H1 (cell line): Measurements from ENCODE around the gene USP17L22.
"Not testable (repeated sequence)": the region's sequence is repeated elsewhere in the genome, so short reads cannot be mapped to it uniquely, and the experiment has no call there.

Experiments used
- CREB1 ChIP-seq: IDR thresholded peaks from 2 replicates; pipeline ENCODE4 v1.6.1; 2012; ENCODE audit warnings: inconsistent platforms
- HDAC6 ChIP-seq: IDR thresholded peaks from one replicate; pipeline ENCODE4 v1.7.1; 2012; ENCODE audit warnings: low read depth, mild to moderate bottlenecking, inconsistent platforms, low read length, moderate library complexity
- JUND ChIP-seq: IDR thresholded peaks from 2 replicates; pipeline ENCODE4 v1.6.1; 2011; ENCODE audit warnings: mild to moderate bottlenecking, improper control_type of control experiment, low read length
- MAFK ChIP-seq: IDR thresholded peaks from 2 replicates; pipeline ENCODE4 v1.6.1; 2012; ENCODE audit warnings: low read depth, mild to moderate bottlenecking, improper control_type of control experiment, low read length
- POLR2A ChIP-seq, 2 experiments: IDR thresholded peaks; 1 replicate in 1 of 2; 2 replicates in 1 of 2; pipeline ENCODE4 v1.6.1; 2011; ENCODE audit warnings: low read depth in 2 of 2, low read length in 2 of 2, mild to moderate bottlenecking in 2 of 2; ENCODE audit errors: control extremely low read depth in 1 of 2
- RAD21 ChIP-seq, 2 experiments: IDR thresholded peaks in 1 of 2; conservative IDR thresholded peaks in 1 of 2; 2 replicates each; pipeline ENCODE4 v1.6.1; 2011; ENCODE audit warnings: low read depth in 2 of 2, low read length in 2 of 2, improper control_type of control experiment in 1 of 2, inconsistent platforms in 1 of 2, mild to moderate bottlenecking in 1 of 2, moderate library complexity in 1 of 2
- TAF1 ChIP-seq: IDR thresholded peaks from 2 replicates; pipeline ENCODE4 v1.6.1; 2011; ENCODE audit warnings: mild to moderate bottlenecking, low read depth, low read length
- TEAD4 ChIP-seq: IDR thresholded peaks from 2 replicates; pipeline ENCODE4 v1.6.1; 2012; ENCODE audit warnings: low read depth, low read length, inconsistent platforms, mixed read lengths
- TF ChIP-seq, protein P1 (sequence below), 3 experiments: IDR thresholded peaks; 1 replicate in 2 of 3; 2 replicates in 1 of 3; pipeline versions ENCODE4 v1.5.1 to v1.6.1; 2011; ENCODE audit warnings: low read length in 3 of 3, mild to moderate bottlenecking in 3 of 3, inconsistent platforms in 2 of 3, low read depth in 1 of 3, moderate library complexity in 1 of 3; ENCODE audit not compliant: insufficient read depth in 1 of 3; ENCODE audit errors: control extremely low read depth in 1 of 3
- TF ChIP-seq, protein P2 (sequence below): IDR thresholded peaks from 2 replicates; pipeline ENCODE4 v1.6.1; 2012; ENCODE audit warnings: inconsistent platforms

DNA sequence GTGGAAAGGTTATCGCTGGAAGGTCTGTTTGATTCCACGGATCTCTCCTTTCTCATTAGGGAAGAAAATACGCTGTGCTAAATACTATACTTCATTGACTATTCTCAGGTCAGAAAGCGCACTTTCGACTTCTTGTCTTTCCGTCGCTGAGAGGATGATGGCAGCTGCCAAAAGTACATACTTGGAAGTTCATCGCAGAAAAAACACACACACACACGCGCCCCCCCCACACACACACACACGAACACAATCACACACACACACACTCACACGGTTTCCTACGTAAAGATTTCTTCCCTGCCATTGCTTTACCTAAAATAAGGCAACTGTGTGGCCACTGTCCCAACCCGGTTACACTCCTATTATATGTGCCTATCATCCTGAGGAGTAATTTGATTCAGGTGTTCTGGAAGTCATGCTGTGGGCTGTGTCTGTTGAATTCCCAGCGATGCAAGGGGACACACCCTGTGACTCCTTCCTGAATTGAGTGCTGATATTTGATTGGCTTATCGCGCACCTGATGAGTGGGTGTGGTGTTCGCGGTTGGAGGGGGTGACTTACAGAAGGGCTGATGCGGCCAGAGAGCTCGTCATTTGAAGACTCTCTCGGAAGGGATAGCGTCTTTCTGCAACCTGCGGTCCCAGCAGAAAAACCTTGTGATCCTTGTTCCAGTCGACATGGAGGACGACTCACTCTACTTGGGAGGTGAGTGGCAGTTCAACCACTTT lies 19.3 kb upstream of the USP17L22 start, which contains the start of gene USP17L18:
- not testable (repeated sequence) for TF ChIP-seq HDAC6; JUND; TEAD4; CREB1; MAFK; POLR2A (IDR thresholded peaks at IDR 0.05; ENCODE audit: control extremely low read depth in 1 of 2, low read depth in 2 of 2, low read length in 2 of 2); RAD21 (IDR thresholded peaks at IDR 0.05 in 1 of 2, conservative IDR thresholded peaks at IDR 0.05 in 1 of 2; ENCODE audit: low read depth in 2 of 2, low read length in 2 of 2); TAF1
- TF ChIP-seq, protein P1, sequence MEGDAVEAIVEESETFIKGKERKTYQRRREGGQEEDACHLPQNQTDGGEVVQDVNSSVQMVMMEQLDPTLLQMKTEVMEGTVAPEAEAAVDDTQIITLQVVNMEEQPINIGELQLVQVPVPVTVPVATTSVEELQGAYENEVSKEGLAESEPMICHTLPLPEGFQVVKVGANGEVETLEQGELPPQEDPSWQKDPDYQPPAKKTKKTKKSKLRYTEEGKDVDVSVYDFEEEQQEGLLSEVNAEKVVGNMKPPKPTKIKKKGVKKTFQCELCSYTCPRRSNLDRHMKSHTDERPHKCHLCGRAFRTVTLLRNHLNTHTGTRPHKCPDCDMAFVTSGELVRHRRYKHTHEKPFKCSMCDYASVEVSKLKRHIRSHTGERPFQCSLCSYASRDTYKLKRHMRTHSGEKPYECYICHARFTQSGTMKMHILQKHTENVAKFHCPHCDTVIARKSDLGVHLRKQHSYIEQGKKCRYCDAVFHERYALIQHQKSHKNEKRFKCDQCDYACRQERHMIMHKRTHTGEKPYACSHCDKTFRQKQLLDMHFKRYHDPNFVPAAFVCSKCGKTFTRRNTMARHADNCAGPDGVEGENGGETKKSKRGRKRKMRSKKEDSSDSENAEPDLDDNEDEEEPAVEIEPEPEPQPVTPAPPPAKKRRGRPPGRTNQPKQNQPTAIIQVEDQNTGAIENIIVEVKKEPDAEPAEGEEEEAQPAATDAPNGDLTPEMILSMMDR (IDR thresholded peaks at IDR 0.05; ENCODE audit: control extremely low read depth in 1 of 3, insufficient read depth in 1 of 3, low read depth in 1 of 3, low read length in 3 of 3), result not testable (repeated sequence)
- TF ChIP-seq, protein P2, sequence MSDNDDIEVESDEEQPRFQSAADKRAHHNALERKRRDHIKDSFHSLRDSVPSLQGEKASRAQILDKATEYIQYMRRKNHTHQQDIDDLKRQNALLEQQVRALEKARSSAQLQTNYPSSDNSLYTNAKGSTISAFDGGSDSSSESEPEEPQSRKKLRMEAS, result not testable (repeated sequence)
